ENCODE measurements around the gene SMARCB1.

DNA sequence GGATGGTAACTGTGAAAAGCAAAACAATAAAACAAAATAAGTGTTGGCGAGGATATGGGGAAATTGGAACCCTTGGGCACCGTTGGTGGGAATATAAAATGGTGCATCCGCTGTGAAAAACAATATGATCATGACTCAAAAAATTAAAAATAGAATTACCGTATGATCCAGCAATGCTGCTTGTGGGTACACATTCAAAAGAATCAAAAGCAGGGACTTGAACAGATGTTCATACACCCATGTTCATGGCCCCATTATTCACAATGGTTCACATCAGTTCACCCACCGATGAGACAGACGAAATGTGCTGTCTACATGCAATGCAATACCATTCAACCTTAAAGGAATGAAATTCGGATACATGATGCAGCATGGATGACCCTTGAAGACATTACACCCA is 53.3 kb downstream of the SMARCB1 start:
- TF ChIP-seq, protein P1, sequence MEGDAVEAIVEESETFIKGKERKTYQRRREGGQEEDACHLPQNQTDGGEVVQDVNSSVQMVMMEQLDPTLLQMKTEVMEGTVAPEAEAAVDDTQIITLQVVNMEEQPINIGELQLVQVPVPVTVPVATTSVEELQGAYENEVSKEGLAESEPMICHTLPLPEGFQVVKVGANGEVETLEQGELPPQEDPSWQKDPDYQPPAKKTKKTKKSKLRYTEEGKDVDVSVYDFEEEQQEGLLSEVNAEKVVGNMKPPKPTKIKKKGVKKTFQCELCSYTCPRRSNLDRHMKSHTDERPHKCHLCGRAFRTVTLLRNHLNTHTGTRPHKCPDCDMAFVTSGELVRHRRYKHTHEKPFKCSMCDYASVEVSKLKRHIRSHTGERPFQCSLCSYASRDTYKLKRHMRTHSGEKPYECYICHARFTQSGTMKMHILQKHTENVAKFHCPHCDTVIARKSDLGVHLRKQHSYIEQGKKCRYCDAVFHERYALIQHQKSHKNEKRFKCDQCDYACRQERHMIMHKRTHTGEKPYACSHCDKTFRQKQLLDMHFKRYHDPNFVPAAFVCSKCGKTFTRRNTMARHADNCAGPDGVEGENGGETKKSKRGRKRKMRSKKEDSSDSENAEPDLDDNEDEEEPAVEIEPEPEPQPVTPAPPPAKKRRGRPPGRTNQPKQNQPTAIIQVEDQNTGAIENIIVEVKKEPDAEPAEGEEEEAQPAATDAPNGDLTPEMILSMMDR (conservative IDR thresholded peaks at IDR 0.05 in 1 of 2, IDR thresholded peaks at IDR 0.05 in 1 of 2; ENCODE audit: low read depth in 1 of 2, low read length in 2 of 2): no peak
- no peak for TF ChIP-seq EZH2 (IDR thresholded peaks at IDR 0.05; ENCODE audit: low read length, missing control alignments)

Data from fibroblast of lung (primary cell).